Activated CD8-positive, alpha-beta memory T cell treated with anti-CD3 and anti-CD28 coated beads, Interleukin-2, amount 50 U/mL, for 4 hours (primary cell): ENCODE results near the gene CTNS.

Experiments used
- DNase-seq: peaks from one replicate; pipeline ENCODE4 v3.0.0-alpha.2; 2020

The CTNS gene

DNA sequence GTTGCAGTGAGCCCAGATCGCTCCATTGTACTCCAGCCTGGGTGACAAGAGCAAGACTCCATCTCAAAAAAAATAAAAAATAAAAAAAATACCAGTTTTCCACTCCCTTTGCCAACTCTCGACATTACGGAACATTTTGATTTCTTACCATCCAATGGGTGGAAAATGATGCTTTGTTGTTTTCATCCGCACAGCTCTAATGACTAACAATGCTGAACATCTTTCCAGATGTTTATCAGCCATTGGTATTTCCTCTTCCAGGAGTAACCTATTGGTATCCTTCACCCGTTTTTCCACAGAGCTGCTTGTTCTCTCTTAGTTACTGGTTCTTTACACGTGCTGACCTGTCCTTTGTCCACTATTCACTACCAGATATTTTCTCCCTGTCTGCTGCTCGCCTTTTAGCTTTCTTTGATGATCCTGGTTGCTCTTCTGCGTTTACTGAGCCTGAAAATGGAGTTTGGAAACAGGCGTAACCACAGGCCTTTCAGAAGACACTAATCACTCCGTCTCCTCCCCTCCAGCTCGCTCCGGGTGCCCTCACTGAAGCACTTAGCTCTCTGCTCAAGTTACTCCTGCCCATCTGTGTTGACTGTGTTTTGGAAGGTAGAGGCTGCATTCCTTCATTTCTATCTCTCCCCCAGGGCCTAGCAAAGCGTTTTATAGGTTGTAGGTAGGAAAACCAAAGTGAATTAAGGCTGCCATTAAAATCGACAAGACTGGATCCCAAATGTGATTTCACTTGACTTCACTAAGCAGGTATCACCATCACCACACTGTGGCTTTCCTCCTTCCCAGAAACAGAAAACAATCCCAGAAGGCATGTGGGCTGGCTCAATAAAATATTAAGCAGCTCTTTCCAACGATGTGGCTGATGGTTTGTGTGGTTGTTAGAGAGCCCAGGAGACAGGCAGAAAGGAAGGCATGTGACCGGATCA, 9.5 kb upstream of the CTNS start:
- DNase-seq: no peak

DNA sequence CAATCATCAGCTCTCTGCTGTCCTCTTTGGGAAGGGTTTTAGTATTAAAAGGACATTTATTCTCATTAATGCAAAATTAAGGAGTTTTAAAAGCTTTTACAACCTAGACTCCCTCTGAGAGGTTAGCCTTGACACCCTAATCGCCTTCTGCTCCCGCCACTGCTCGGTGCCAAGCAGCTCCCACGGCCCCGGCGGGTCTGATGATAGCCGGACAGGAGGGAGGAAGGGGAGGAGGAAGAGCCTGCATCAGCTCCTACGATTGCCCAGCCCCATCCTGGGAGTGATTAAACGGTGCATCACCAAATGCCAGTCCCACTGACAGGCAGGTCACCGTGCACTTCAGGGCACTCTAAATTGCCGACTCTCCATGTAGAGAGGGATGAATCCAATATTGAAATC, 8.8 kb upstream of the CTNS start:
- no peak for DNase-seq

DNA sequence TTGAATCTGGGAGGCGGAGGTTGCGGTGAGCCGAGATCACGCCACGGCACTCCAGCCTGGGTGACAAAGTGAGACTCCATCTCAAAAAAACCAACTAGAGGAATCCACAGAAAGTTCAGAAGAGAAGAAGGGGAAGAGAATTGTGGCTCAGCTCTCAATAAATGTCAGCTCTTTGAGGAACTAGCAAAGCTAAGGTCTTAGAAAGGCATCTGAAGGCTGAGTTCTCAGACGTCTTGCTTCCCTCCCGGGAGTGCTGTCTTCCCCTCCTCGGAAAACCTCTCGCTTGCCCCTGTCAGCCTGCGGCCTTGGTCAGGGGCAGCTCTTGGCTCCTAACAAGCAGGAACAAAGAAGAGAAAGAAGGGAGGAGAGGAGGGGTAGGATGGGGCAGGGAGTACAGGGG, 5.8 kb upstream of the CTNS start:
- no peak for DNase-seq

DNA sequence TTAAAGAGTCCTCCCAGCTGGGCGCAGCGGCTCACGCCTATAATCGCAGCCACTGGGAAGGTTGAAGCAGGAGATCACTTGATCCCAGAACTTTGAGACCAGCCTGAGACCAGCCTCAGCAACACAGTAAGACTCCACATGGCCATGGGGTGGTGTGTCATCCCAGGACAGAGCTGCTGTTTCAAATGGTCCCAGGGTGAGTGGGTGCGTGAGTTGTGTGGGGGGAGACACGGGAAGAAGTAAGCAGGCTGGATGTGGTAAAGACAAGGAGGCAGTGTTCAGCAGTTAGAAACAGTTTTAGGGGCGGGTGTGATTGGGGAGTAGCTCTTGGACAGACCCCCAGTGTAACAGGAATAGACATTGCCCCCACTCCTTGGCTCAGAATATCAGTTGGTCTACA, 4.3 kb upstream of the CTNS start:
- no peak for DNase-seq

DNA sequence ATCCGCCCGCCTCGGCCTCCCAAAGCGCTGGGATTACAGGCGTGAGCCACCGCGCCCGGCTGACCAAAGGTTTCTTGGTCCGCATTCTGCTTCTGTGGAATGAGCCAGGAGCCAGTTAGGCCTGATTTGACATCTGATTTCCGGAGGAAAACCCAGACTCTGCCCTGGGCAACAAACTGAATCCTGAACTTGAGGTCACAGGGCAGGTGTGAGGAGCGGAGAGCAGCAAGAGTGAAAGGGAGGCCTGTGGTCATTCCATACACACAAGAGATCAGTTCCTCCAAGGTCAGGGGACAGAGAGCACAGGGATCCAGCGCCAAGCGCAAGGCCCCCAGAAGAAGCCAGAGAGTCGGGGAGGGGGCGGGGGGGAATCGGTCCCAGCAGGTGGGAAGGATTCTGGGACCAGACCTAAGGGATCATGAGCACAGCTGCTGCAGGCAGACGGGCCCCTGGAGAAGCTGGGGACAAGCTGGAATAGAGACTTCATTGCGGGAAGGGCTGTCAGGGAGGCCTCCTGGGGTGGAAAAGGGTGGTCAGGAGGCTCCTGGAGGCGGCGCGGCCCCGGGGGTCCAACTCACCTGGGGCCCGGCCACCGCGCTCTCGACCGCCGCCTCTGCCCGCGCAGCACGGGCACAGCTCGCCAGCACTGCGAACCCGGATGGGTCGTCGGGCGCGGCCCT, 946 bp upstream of the CTNS start:
- no peak for DNase-seq

DNA sequence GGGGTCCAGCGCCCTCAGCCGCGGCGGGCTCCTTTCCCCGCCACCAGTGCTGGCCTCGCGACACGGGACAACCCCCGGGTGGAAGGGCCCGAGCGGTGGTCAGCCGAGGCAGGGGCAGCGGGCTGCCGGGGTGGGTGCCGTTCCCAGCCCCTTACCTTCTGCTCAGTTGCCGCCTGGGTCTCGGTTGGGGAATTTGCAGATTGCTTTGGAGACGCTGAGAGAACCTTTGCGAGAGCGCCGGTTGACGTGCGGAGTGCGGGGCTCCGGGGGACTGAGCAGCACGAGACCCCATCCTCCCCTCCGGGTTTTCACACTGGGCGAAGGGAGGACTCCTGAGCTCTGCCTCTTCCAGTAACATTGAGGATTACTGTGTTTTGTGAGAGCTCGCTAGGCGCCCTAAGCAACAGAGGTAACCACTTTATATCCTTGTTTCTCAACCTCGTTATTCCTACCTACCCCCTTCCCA, 381 bp downstream of the CTNS start:
- no peak for DNase-seq

DNA sequence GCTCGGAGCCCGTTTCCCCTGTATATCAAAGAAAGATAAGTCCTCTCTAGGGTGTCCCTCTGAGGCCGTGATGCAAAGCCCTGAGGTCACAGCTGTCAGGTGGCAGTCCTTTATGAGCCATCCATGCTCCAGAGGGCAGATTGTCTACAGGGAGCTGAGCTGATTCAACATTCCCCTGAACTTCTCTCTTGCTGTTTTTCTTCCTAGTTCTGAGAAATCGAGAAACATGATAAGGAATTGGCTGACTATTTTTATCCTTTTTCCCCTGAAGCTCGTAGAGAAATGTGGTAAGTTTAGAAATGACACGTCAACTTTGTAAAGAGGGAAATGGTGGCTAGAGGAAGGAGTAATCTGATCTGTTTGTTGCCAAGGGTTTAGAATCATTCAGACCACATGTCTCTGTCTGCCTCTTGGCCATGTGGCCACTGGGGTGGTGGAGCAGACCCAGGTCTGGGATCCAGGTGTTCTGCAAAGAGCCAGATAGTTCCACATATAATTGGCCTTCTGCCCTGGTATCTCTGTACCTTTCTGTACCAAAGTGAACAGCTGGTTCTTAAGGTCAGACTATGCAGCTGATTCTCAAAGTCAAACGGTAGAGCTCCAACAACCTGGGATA, 3.5 kb downstream of the CTNS start:
- DNase-seq: no peak

DNA sequence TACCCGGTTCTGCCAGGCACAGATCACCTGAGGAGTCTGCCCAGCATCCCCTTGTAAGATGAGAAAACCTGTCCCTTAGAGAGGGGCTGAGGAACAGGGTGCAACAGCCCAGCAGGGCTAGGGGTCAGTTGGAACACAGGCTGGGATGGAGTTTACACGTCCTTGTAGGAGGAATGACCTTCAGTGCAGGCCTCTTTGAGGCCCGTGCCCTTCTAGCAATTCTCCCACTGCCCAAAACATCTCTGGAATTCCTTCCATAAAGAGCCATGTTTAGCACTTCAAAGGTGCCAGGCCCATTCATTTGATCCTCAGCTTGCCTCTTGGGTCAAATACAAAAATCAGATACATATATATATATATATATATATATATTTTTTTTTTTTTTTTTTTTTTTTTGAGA, 4.5 kb downstream of the CTNS start:
- DNase-seq: no peak

DNA sequence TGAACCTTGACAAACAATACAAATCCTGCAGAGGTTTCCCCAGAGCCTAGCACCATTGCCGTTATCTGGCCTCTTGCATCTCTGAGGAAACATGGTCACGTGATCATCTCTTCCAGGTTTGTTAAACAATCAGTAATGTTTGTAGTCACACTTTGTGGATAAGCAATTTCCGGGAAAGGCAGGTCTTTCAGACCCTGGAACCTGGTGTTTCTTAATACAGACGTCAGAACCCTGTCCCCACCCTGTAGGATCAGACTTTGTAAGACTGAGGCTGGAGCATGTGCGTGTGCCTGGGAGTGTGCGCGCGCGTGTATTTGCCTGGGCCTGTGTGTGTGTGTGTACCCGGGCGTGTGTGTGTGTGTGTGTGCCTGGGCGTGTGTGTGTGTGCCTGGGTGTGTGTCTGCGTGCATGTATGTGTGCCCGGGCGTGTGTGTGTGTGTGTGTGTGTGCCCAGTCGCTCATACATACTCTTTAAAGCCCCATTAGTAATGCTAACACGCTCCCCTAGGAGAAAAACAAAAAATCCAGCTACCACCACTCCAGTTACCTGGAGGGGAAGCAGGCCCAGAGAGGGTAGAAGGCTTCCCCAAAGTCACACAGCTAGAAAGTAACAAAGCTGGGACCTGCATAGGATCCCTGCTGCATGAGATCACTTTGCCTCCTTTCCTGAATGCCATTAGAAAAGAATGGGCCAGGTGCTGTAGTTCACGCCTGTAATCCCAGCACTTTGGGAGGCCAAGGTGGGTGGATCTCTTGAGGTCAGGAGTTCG, 5.3 kb downstream of the CTNS start:
- no peak for DNase-seq

DNA sequence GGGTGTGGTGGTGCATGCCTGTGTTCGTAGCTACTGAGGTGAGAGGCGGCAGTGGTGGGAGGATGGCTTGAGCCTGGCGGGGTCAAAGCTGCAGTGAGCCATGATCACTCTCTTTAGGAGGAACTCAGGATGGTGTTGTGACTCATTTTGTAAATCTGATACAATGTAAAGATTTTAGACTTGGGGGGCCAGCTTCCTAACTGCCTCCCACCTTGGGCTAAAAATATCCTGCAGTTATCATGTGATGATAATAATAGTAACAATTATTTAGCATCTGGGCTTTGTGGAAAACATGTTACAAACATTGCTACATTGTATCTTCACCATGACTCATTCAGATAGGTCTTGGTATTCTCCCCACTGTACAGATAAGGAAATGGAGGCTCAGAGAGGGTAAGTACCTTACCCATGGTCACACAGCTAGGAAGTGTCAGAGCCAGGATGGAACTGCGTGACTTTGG, 7.4 kb downstream of the CTNS start:
- DNase-seq: no peak

DNA sequence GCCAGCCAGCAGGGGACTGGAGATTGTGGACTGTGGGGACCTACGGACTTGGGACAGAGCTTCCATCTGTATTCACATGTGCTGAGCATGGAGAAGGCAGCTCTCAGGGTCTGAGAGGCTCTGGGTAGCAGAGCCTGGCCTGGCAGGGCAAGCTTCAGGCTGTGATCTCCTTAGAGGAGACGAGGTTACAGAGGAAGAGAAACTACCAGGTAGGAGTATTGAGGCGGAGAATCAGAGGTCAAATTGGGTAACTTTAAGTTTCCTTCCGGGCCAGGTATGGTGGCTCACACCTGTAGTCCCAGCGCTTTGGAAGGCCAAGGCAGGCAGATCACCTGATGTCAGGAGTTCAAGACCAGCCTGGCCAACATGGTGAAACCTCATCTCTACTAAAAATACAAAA, 8.8 kb downstream of the CTNS start:
- DNase-seq: no peak

DNA sequence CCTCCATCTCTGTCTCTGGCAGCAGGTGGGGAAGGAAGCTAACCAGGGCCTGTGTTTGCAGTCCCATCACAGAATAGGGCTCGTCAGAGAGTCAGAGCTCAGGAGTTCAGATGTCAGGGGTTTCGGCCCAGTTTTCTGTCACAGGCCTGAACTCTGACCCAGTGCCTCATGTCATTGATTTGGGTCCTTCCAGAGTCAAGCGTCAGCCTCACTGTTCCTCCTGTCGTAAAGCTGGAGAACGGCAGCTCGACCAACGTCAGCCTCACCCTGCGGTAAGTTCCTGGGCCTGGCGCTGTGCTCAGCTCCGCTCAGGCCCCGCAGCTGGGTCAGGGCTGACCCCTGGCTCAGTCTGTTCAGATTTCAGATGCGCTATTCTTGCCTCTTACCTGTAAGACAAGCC, 10.7 kb downstream of the CTNS start:
- no peak for DNase-seq

DNA sequence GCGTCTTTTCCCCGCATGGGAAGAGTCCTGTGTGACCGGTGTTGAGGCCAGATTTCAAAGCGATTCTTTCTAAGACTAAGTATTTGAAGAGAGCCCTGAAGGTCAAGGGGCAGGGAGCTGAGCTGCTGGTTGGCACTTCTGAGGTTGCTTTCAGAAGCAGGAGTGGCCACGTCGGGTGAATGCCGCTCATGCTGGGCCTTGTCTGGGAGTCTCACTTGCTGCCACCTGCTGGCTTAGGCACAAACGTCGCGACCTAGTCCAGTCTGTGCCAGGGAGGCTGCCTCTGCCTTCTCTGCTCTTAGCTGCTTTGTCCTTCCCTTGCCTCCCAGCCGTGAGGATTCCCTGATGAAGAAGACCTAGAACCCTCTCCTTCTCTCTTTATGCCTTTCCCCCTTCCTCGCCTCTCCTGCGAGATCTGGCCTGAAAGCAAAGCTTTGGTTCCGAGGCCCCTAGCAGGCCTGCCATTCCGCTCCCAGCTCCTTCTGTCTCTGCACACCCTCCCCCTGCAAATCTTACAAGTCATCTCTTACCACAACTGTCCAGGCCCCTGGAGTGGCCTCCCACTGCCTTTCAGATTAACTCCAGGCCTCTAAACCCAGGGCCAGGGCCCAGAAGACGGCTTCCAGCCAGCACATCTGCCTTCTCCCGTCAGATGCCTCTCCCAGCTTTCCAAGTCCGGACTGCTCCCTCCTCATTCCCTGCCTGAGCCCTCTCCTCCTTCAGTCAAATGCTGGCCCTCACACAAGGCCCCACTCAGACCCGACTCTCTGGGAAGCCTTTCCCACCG, 11.4 kb downstream of the CTNS start:
- DNase-seq: no peak

DNA sequence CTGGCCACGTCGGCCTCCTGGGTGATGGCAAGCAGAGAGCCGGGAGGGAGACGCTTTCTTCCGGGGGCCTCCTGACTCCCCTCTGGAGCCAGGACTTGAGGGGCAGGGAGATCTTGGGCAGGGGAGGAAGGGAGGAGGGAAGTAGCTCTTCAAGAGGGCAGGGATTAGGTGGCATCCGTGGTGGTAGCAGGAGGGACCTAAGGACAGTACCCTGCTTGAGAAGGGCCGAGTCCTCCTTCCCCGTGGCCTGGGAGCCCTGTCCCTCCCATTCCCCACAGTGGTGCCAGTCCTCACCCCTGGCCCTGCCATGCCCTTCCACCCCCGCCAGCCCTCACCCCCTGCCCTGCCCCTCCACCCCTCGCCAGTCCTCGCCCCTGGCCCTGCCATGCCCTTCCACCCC, 19.2 kb downstream of the CTNS start:
- DNase-seq: no peak

DNA sequence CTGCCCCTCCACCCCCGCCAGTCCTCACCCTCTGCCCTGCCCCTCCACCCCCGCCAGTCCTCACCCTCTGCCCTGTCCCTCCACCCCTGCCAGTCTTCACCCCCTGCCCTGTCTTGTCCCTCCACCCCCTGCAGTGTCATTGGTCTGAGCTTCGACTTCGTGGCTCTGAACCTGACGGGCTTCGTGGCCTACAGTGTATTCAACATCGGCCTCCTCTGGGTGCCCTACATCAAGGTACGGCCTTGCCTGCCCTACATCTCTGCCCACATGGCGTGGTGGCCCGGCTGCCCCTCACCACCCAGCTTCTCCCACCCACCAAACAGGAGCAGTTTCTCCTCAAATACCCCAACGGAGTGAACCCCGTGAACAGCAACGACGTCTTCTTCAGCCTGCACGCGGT, 19.8 kb downstream of the CTNS start:
- DNase-seq: no peak

DNA sequence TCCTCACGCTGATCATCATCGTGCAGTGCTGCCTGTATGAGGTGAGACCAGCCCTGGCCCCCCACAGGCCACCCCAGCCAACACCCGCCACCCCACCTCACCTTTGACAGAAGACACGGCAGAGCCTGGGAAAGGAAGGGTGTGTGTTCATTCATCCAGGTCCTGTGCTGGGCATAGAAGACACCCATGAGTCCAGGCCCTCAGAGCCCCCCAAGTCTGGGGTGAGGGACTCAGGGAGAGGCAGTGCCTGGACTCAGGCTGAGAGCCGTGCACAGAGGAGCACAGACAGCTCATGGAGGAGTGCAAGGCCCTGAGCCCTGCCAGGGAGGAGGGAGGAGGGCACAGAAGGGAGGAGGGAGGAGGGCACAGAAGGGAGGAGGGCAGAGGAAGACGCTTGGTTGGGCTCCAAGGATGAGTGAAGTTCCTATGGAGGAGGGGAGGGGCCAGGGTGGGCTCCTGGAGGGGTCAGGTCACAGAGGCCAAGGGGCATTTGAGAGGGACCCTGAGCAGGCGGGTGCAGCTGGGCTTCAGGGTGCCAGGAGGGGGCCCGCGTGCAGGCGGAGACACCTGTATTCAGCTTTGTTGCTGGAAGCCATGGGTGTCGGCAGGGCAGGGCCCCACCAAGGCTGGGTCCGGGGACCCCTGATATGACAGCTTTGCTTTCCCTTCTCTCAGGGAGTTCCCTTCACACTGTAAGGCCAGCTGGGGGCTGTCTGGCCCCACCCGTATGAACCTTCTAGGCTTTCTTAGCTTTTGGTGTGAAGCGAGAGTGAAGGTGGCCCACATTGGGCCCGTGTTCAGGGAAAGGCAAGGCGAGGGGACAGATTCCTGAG, 20.4 kb downstream of the CTNS start:
- no peak for DNase-seq

DNA sequence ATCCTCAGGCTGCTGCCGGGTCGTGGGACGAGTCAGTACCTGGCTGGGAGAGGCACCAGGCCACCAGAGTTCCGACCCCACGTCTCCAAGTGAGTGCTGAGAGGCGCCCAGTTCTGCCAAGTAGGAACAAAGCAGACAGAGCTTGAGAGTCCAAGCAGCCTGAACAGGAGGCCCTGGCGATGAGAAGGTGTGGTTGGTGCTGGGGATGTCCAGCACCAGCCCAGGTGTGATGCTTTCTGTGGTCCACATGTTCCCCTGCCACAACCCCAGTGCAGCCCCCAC, 21.0 kb downstream of the CTNS start:
- no peak for DNase-seq

DNA sequence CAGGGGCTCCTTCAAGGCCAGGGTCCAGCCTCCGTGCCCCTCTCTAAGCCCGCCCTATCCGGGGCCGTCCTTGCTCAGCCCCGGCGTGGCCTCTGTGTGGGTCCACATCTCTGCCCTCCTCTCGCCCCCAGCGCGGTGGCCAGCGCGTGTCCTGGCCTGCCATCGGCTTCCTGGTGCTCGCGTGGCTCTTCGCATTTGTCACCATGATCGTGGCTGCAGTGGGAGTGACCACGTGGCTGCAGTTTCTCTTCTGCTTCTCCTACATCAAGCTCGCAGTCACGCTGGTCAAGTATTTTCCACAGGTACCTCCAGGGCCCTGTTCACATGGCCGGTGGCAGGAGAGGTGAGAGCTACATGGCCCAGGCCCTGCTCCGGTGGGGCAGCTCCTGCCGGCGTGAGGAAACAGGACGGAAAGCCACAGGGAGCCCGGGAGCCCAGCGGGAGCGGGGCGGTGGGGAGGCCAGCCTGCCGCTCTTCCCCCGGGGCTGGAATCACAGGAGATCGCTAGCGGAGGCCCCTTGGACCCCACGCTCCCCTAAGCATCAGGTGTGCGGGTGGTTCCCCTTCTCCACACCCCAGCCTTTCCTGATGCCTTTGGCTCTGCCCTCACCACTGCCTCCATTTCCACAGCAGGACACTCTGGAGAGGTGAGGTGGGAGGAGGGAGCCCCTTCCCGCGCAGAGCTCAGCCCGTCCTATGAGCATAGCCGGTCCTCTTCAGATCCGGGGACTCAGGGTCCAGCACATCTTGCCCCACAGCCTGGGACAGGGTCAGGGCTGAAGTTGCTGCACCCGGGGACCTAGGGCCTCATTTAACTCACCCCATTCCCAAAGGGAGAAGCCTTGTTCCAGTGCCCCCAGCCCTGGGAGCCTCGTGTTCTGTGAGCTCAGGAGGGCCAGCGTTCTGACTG, 21.6 kb downstream of the CTNS start:
- DNase-seq: no peak

DNA sequence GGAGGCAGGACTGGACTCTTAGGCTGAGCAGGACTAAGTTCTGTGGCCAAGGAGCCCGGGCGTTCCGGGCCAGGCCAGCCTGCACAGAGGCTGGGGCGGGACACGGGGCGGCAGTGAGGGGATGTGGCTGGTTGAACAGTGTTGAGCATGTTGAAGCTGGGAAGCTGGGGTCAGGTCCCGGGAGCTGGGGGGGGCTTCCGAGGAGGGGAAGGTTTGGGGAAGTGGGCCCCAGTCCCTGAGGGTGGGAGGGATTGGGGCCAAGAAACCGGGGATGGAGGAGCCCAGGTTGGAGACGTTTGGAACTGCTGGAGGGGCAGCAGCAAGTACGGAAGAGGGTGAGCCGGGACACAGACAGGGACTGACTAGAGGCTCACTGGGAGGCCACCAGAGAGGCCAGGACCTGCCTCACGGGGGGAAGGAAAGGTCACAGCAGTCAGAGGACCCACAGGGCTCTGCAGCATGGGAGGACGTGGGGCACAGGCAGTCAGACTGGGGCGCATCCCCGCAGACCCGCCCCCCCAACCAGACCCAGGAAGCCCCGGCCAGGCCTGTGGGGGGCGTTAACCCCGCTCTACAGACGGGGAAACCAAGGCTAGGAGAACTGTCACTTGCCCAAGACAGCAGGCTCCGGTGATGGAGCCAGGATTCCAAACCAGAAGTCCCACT, 22.4 kb downstream of the CTNS start:
- DNase-seq: no peak
